Measurements from ENCODE around the gene CYP27B1.

CYP27B1 gene

GRCh38 chr12:57764662-57765002 is 2.2 kb downstream of the CYP27B1 start:
- Histone ChIP-seq H3K9me3 (ENCODE audit: low read length) (no peaks in the 10 kb centered on the region), H3K36me3 (ENCODE audit: insufficient read depth, low read length) (peaks cover 5% of the 10 kb centered on the region), H3K4me3 (ENCODE audit: low read depth in 1 of 2, low read length in 2 of 2) (peak overlapping the region in 1 of 2 donors; percentile 46), H3K4me1 (ENCODE audit: insufficient read depth, low read length) (peaks cover 29% of the 10 kb centered on the region), H3K27me3 (ENCODE audit: control insufficient read depth in 1 of 2, insufficient read depth in 2 of 2, low read length in 2 of 2) (peaks cover 40 to 52% of the 10 kb centered on the region in 2 donors), H3K9ac (ENCODE audit: low read length) (no peak overlapping the region), H3K27ac (ENCODE audit: low read depth, low read length) (no peak overlapping the region)

GRCh38 chr12:57763881-57764661 is 2.8 kb downstream of the CYP27B1 start:
- Histone ChIP-seq H3K27ac (ENCODE audit: low read depth, low read length) (no peak overlapping the region), H3K4me3 (ENCODE audit: low read depth in 1 of 2, low read length in 2 of 2) (no peak overlapping the region), H3K36me3 (ENCODE audit: insufficient read depth, low read length) (peaks cover 7% of the 10 kb centered on the region), H3K9me3 (ENCODE audit: low read length) (no peaks in the 10 kb centered on the region), H3K9ac (ENCODE audit: low read length) (no peak overlapping the region), H3K27me3 (ENCODE audit: control insufficient read depth in 1 of 2, insufficient read depth in 2 of 2, low read length in 2 of 2) (peaks cover 40 to 52% of the 10 kb centered on the region in 2 donors), H3K4me1 (ENCODE audit: insufficient read depth, low read length) (peaks cover 29% of the 10 kb centered on the region)

GRCh38 chr12:57762463-57762862 is 4.4 kb downstream of the CYP27B1 start:
- no peaks in the 10 kb centered on the region for H3K9me3 ChIP-seq (ENCODE audit: low read length)
- H3K27me3 ChIP-seq (ENCODE audit: control insufficient read depth in 1 of 2, insufficient read depth in 2 of 2, low read length in 2 of 2): peaks cover 40 to 52% of the 10 kb centered on the region in 2 donors
- peaks cover 16% of the 10 kb centered on the region for H3K36me3 ChIP-seq (ENCODE audit: insufficient read depth, low read length)
- no peak overlapping the region for H3K27ac ChIP-seq (ENCODE audit: low read depth, low read length)
- H3K4me1 ChIP-seq (ENCODE audit: insufficient read depth, low read length): peaks cover 29% of the 10 kb centered on the region
- no peak overlapping the region for H3K9ac ChIP-seq (ENCODE audit: low read length)
- no peak overlapping the region for H3K4me3 ChIP-seq (ENCODE audit: low read depth in 1 of 2, low read length in 2 of 2)

GRCh38 chr12:57761391-57761998 is 5.4 kb downstream of the CYP27B1 start:
- no peaks in the 10 kb centered on the region for H3K9me3 ChIP-seq (ENCODE audit: low read length)
- no peak overlapping the region for H3K4me3 ChIP-seq (ENCODE audit: low read depth in 1 of 2, low read length in 2 of 2)
- H3K27ac ChIP-seq (ENCODE audit: low read depth, low read length): no peak overlapping the region
- H3K9ac ChIP-seq (ENCODE audit: low read length): no peak overlapping the region
- peaks cover 16% of the 10 kb centered on the region for H3K36me3 ChIP-seq (ENCODE audit: insufficient read depth, low read length)
- peaks cover 24% of the 10 kb centered on the region for H3K4me1 ChIP-seq (ENCODE audit: insufficient read depth, low read length)
- H3K27me3 ChIP-seq (ENCODE audit: control insufficient read depth in 1 of 2, insufficient read depth in 2 of 2, low read length in 2 of 2): peaks cover 40 to 52% of the 10 kb centered on the region in 2 donors

GRCh38 chr12:57760347-57760982 is 6.4 kb downstream of the CYP27B1 start:
- no peak overlapping the region for H3K9ac ChIP-seq (ENCODE audit: low read length)
- H3K36me3 ChIP-seq (ENCODE audit: insufficient read depth, low read length): peaks cover 16% of the 10 kb centered on the region
- no peaks in the 10 kb centered on the region for H3K9me3 ChIP-seq (ENCODE audit: low read length)
- peaks cover 33 to 44% of the 10 kb centered on the region in 2 donors for H3K27me3 ChIP-seq (ENCODE audit: control insufficient read depth in 1 of 2, insufficient read depth in 2 of 2, low read length in 2 of 2)
- H3K4me3 ChIP-seq (ENCODE audit: low read depth in 1 of 2, low read length in 2 of 2): no peak overlapping the region
- peaks cover 21% of the 10 kb centered on the region for H3K4me1 ChIP-seq (ENCODE audit: insufficient read depth, low read length)
- H3K27ac ChIP-seq (ENCODE audit: low read depth, low read length): no peak overlapping the region

- peaks cover 14% of the 10 kb centered on the region for H3K4me1 ChIP-seq (ENCODE audit: insufficient read depth, low read length)
- H3K36me3 ChIP-seq (ENCODE audit: insufficient read depth, low read length): peaks cover 16% of the 10 kb centered on the region
- peaks cover 23 to 34% of the 10 kb centered on the region in 2 donors for H3K27me3 ChIP-seq (ENCODE audit: control insufficient read depth in 1 of 2, insufficient read depth in 2 of 2, low read length in 2 of 2)
- H3K4me3 ChIP-seq (ENCODE audit: low read depth in 1 of 2, low read length in 2 of 2): no peak overlapping the region
- no peaks in the 10 kb centered on the region for H3K9me3 ChIP-seq (ENCODE audit: low read length)
- H3K27ac ChIP-seq (ENCODE audit: low read depth, low read length): no peak overlapping the region
- no peak overlapping the region for H3K9ac ChIP-seq (ENCODE audit: low read length)
Measured at GRCh38 chr12:57759360-57759980, 7.4 kb downstream of the CYP27B1 start.

- no peak overlapping the region for H3K4me3 ChIP-seq (ENCODE audit: low read depth in 1 of 2, low read length in 2 of 2)
- no peak overlapping the region for H3K27ac ChIP-seq (ENCODE audit: low read depth, low read length)
- peaks cover 16% of the 10 kb centered on the region for H3K36me3 ChIP-seq (ENCODE audit: insufficient read depth, low read length)
- no peaks in the 10 kb centered on the region for H3K9me3 ChIP-seq (ENCODE audit: low read length)
- peaks cover 16 to 26% of the 10 kb centered on the region in 2 donors for H3K27me3 ChIP-seq (ENCODE audit: control insufficient read depth in 1 of 2, insufficient read depth in 2 of 2, low read length in 2 of 2)
- no peak overlapping the region for H3K9ac ChIP-seq (ENCODE audit: low read length)
- peaks cover 18% of the 10 kb centered on the region for H3K4me1 ChIP-seq (ENCODE audit: insufficient read depth, low read length)
Measured at GRCh38 chr12:57758552-57759359, 8.1 kb downstream of the CYP27B1 start.

- Histone ChIP-seq H3K4me3 (ENCODE audit: low read depth in 1 of 2, low read length in 2 of 2) (no peak overlapping the region), H3K36me3 (ENCODE audit: insufficient read depth, low read length) (peaks cover 16% of the 10 kb centered on the region), H3K27me3 (ENCODE audit: control insufficient read depth in 1 of 2, insufficient read depth in 2 of 2, low read length in 2 of 2) (peaks cover 6 to 17% of the 10 kb centered on the region in 2 donors), H3K27ac (ENCODE audit: low read depth, low read length) (no peak overlapping the region), H3K4me1 (ENCODE audit: insufficient read depth, low read length) (peaks cover 22% of the 10 kb centered on the region), H3K9ac (ENCODE audit: low read length) (no peak overlapping the region), H3K9me3 (ENCODE audit: low read length) (no peaks in the 10 kb centered on the region)
Measured at GRCh38 chr12:57757771-57758170, 9.1 kb downstream of the CYP27B1 start.

- peaks cover 0 to 12% of the 10 kb centered on the region in 2 donors for H3K27me3 ChIP-seq (ENCODE audit: control insufficient read depth in 1 of 2, insufficient read depth in 2 of 2, low read length in 2 of 2)
Measured at GRCh38 chr12:57756406-57757341, 10.2 kb downstream of the CYP27B1 start.

More at GRCh38 chr12:57756406-57757341, 10.2 kb downstream of the CYP27B1 start:
- no peak overlapping the region for H3K9ac ChIP-seq (ENCODE audit: low read length)
- H3K27ac ChIP-seq (ENCODE audit: low read depth, low read length): no peak overlapping the region
- peaks cover 16% of the 10 kb centered on the region for H3K36me3 ChIP-seq (ENCODE audit: insufficient read depth, low read length)
- H3K4me3 ChIP-seq (ENCODE audit: low read depth in 1 of 2, low read length in 2 of 2): no peak overlapping the region
- no peaks in the 10 kb centered on the region for H3K9me3 ChIP-seq (ENCODE audit: low read length)
- peaks cover 25% of the 10 kb centered on the region for H3K4me1 ChIP-seq (ENCODE audit: insufficient read depth, low read length)

All from muscle layer of colon (tissue), 2 donors.